Heart left ventricle (tissue), 16 donors: Measurements from ENCODE around the gene ADAM15. TPM values are rescaled to one million over a fixed set of nuclear protein-coding genes. Genes with fewer than 3 reads are reported as not detected.

Source experiments
- ATAC-seq, 4 donors: fragments of 200-7000 bp; cut with Tn5 transposase; one replicate each; pipeline ENCODE4 v1.9.1; 2020 to 2022; ENCODE audit warnings: moderate library complexity in 4 of 4, mild to moderate bottlenecking in 3 of 4, moderate number of reproducible peaks in 1 of 4
- DNase-seq, 5 donors: peaks; one replicate each; pipeline ENCODE4 v3.0.0-alpha.2; 2020
- H3K27ac ChIP-seq, 12 donors: fragments of 200-600 bp; sonication (generic) in 4 of 12; one replicate each; pipeline versions ENCODE4 v1.5.0 to v1.8.0; 2016 to 2022; ENCODE audit warnings: mild to moderate bottlenecking in 2 of 12
- H3K27me3 ChIP-seq, 9 donors: fragments of 200-600 bp; sonication (generic) in 2 of 9; one replicate each; pipeline versions ENCODE4 v1.5.1 to v1.8.0; 2016 to 2022; ENCODE audit warnings: mild to moderate bottlenecking in 3 of 9
- H3K36me3 ChIP-seq, 9 donors: fragments of 200-600 bp; sonication (generic) in 2 of 9; one replicate each; pipeline versions ENCODE4 v1.5.0 to v1.8.0; 2018 to 2022; ENCODE audit warnings: mild to moderate bottlenecking in 2 of 9
- H3K4me1 ChIP-seq, 12 donors: fragments of 200-600 bp; sonication (generic) in 4 of 12; one replicate each; pipeline versions ENCODE4 v1.5.0 to v1.8.0; 2016 to 2022; ENCODE audit warnings: mild to moderate bottlenecking in 3 of 12
- H3K4me3 ChIP-seq, 12 donors: fragments of 200-600 bp; sonication (generic) in 4 of 12; one replicate each; pipeline versions ENCODE4 v1.5.0 to v1.8.0; 2017 to 2022; ENCODE audit warnings: mild to moderate bottlenecking in 9 of 12, moderate library complexity in 4 of 12
- H3K9me3 ChIP-seq, 12 donors: fragments of 200-600 bp; sonication (generic) in 4 of 12; one replicate each; pipeline versions ENCODE4 v1.5.0 to v1.8.0; 2016 to 2022; ENCODE audit warnings: mild to moderate bottlenecking in 1 of 12
- CTCF ChIP-seq, 12 donors: fragments of 200-600 bp; sonication (generic) in 4 of 12; IDR thresholded peaks; one replicate each; pipeline versions ENCODE4 v1.5.0 to v1.8.0; 2018 to 2022; ENCODE audit warnings: antibody characterized with exemption in 12 of 12, mild to moderate bottlenecking in 5 of 12
- POLR2A ChIP-seq, 2 donors: fragments of 450-650 bp; IDR thresholded peaks; one replicate each; pipeline ENCODE4 v1.6.1; 2017; ENCODE audit warnings: antibody characterized with exemption in 2 of 2, mild to moderate bottlenecking in 2 of 2, moderate library complexity in 2 of 2
- WGBS, 4 donors: extraction: QIAGEN DNeasy Blood & Tissue Kit in 2 of 4; methylation state at CpG; one replicate each; pipeline versions ENCODE4 v1.1.5 to v1.1.7; 2013 to 2018; 5-methylcytosine and 5-hydroxymethylcytosine counted together
- intact Hi-C, 10 donors: fragments of 100-400 bp; cut with DNase I; formaldehyde crosslinking; loops; one replicate each; pipeline versions ENCODE4 v1.11.1 to v1.14.2; 2022
- polyA plus RNA-seq, 2 donors: library from polyadenylated mRNA; stranded (reverse); fragments of 200-250 nt; gene quantifications; one replicate each; pipeline ENCODE4 v1.2.3, GENCODE V29; 2013
- total RNA-seq, 9 donors: library from RNA; depleted of rRNA in 2 of 9; stranded (reverse); fragments of >200 nt in 2 of 9; fragmentation: NEBNext Ultra II Directional in 3 of 9; extraction: Animal tissue kit (Norgen Biotek cat#: 25700) in 3 of 9; gene quantifications; one replicate each; pipeline versions ENCODE4 v1.1.0 to v1.2.4, GENCODE V29; 2016 to 2023
- donor health status: ischemic (EF 13 %, LVEDD 7.1; RV severe dilation, severe dysfunction).
- donor health status: healthy with polysubstance abuse.
- donor health status: DM: no; HTN: yes; CAD: no.
- donor health status: DM: no; HTN: no; CAD: no.
- donor health status: ischemic (EF 25% LVEDD 6.9; RV normal size, moderate dysfunction).
- donor health status: ischemic (EF 25% LVEDD 5.7; RV mildly dilated, moderate dysfunction).
- donor health status: healthy.
- donor health status: DM: yes; HTN: yes; CAD: no.
- donor health status: ischemic (EF 35%, LVEDD 5.7; RV mildly dilated, moderate dysfunction).
- donor health status: nonischemic (EF 11% LVEDD 7.7; RV severe dilation, severe dysfunction).
- donor health status: DM: yes; HTN: yes; CAD: no.
- donor health status: PGD.
- donor health status: ischemic (EF 29% LVEDD 5.4; RV normal size, mild dysfunction).
- donor health status: nonischemic (EF 23%, LVEDD 6.1; RV moderate dilation, normal function).

Gene ADAM15
- total and polyA plus RNA-seq, 11 donors, result 55.8 to 199 (median 84.2) TPM

DNA sequence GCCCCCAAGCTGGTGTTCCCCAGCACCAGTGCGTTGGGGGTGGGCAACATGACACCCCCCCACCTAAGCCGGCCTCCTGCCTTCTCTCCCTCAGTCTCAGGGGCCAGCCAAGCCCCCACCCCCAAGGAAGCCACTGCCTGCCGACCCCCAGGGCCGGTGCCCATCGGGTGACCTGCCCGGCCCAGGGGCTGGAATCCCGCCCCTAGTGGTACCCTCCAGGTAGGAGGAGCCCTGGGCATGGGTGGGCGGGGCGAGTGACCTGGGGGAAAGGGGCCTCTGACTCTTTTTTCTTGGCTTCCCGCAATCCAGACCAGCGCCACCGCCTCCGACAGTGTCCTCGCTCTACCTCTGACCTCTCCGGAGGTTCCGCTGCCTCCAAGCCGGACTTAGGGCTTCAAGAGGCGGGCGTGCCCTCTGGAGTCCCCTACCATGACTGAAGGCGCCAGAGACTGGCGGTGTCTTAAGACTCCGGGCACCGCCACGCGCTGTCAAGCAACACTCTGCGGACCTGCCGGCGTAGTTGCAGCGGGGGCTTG, 11.1 kb downstream of the ADAM15 start:
- no peak for TF ChIP-seq POLR2A (IDR thresholded peaks at IDR 0.05)
- no peak for TF ChIP-seq CTCF (IDR thresholded peaks at IDR 0.05)
- H3K27ac ChIP-seq, result no peak overlapping the region
- ATAC-seq (peak in 2 of 4 donors; percentile 2), DNase-seq (peak in 1 of 5 donors; percentile 32)
- 18 to 68% (median 38%) methylated on average over 22 to 29 of the region's 29 CpGs for WGBS, 4 donors
- H3K36me3 ChIP-seq, result peaks cover 0 to 52% (median 39%) of the 10 kb centered on the region in 9 donors
- H3K4me1 ChIP-seq, result peaks cover 0 to 42% (median 25%) of the 10 kb centered on the region in 12 donors
- intact Hi-C loops, result loop anchor here in 6 of 10 donors (2.0 to 5.0 kb wide), 7 partner anchors 23 to 580 kb away; partner anchors contain the start of genes PYGO2 (in 3 of the 6) and PBXIP1 (in 2 of the 6)
- H3K27me3 ChIP-seq, result no peaks in the 10 kb centered on the region
- H3K4me3 ChIP-seq, result peak overlapping the region in 9 of 12 donors; percentile 59 to 98 (median 84)
- no peaks in the 10 kb centered on the region for H3K9me3 ChIP-seq

GRCh38 chr1:155062702-155063411, 11.7 kb downstream of the ADAM15 start:
- 14 to 29% (median 17%) methylated on average over 26 to 46 of the region's 46 CpGs for WGBS, 4 donors
- intact Hi-C loops, result loop anchor here in 7 of 10 donors (1.0 to 5.0 kb wide), 10 partner anchors 13 to 581 kb away; partner anchors contain the start of genes PYGO2 (in 3 of the 7) and PBXIP1 (in 2 of the 7)
- DNase-seq (peak in 3 of 5 donors; percentile 35 to 59 (median 56)), ATAC-seq (peak in 3 of 4 donors; percentile 4 to 56 (median 35))
- Histone ChIP-seq H3K27me3 (no peaks in the 10 kb centered on the region), H3K4me1 (peaks cover 0 to 42% (median 25%) of the 10 kb centered on the region in 12 donors), H3K9me3 (no peaks in the 10 kb centered on the region), H3K36me3 (peaks cover 0 to 45% (median 32%) of the 10 kb centered on the region in 9 donors), H3K27ac (peak overlapping the region in 1 of 12 donors; percentile 77), H3K4me3 (peak overlapping the region; percentile 55 to 98 (median 82))
- TF ChIP-seq POLR2A (IDR thresholded peaks at IDR 0.05) (no peak), CTCF (IDR thresholded peaks at IDR 0.05) (peak; percentile 34 to 71 (median 62))

DNA sequence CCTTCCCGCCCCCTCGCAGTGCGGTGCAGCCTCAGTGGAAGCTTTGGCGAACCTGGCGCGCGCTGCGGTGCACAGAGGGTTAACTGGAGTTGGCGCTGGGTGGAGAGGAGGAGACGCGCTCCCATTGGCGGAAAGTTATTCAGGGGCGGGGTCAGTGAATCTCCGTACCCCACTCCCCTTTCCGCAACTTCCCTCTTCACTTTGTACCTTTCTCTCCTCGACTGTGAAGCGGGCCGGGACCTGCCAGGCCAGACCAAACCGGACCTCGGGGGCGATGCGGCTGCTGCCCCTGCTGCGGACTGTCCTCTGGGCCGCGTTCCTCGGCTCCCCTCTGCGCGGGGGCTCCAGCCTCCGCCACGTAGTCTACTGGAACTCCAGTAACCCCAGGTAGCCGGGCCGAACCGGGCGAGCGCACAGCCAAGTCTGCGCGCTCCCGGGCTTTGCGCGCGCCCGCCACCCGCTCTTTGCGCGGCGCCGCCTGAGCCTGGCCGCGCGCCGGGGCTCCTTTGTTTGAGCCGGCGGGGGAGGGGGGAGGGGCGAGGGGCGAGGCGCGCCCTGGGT, 12.5 kb downstream of the ADAM15 start, which contains the start of gene EFNA4:
Gene EFNA4 (plus strand): TSS at position 191 of the 561 bp plus-strand sequence. CDS start 84 bp downstream, at position 275.
- WGBS, 4 donors, result 0 to 1% (median 1%) methylated on average over 29 to 57 of the region's 57 CpGs
- H3K4me1 ChIP-seq, result peaks cover 0 to 42% (median 25%) of the 10 kb centered on the region in 12 donors
- peaks cover 0 to 38% (median 25%) of the 10 kb centered on the region in 9 donors for H3K36me3 ChIP-seq
- no peaks in the 10 kb centered on the region for H3K27me3 ChIP-seq
- peak within 1 kb of the TSS in 11 of 12 donors; percentile 56 to 84 (median 71) for H3K27ac ChIP-seq
- DNase-seq (peak; percentile 85 to 89 (median 88)), ATAC-seq (peak; percentile 80 to 91 (median 88))
- TF ChIP-seq POLR2A (IDR thresholded peaks at IDR 0.05) (no peak), CTCF (IDR thresholded peaks at IDR 0.05) (no peak)
- H3K9me3 ChIP-seq, result no peaks in the 10 kb centered on the region
- peak within 1 kb of the TSS; percentile 55 to 98 (median 82) for H3K4me3 ChIP-seq
- intact Hi-C loops, result loop anchor here in 7 of 10 donors (1.0 to 5.0 kb wide), 10 partner anchors 13 to 581 kb away; partner anchors contain the start of genes PYGO2 (in 3 of the 7) and PBXIP1 (in 2 of the 7)
